IPS-18c (cell line): ENCODE measurements around the gene INCENP.

ENCODE experiments used
- H3K4me3 ChIP-seq: 2 replicates; pipeline ENCODE4 v1.7.0; 2013; ENCODE audit warnings: low read depth, mild to moderate bottlenecking, low read length, moderate library complexity; ENCODE audit not compliant: insufficient read depth
- H3K9me3 ChIP-seq: one replicate; pipeline ENCODE4 v1.6.1; 2013; ENCODE audit warnings: mild to moderate bottlenecking, low read length, moderate library complexity; ENCODE audit not compliant: control insufficient read depth, insufficient read depth

INCENP gene

GRCh38 chr11:62137276-62137861 lies 13.6 kb downstream of the INCENP start:
- Histone ChIP-seq H3K9me3 (no peaks in the 10 kb centered on the region), H3K4me3 (no peak overlapping the region)

DNA sequence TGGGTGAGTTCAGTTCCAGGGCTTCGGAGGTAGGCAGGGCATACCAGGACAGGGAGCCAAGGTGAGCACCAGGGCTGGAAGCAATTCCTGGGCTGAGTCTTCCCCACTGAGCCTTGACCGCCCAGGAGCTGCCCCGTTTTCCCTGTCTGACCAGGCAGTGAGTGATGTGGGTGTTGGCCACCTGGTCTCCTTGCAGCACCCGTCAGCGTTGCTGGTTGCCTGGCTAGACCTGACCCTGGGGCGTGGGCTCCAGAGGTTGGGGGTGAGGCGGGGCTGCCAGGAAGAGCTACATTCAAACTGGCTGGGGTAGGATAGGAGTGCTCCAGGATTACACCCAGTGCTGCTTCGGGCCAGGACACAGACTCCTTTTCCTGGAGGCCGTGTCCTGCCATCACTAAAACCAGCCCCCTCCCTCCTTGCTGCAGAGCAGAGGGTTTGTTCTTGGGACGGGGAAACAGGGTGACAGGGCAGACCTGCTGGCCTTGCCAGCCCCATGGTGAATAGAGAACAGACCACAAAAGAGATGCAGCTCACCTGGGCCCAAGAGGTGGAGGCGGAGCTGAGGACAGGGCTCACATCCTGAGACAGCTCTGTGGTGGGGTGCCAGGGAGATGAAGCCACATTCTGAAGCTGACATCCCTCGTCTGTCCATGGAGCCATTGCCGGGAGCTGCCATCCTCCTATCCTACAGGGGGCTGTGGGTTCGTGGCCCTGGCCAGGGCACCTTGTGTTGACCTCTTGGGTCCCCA lies 14.2 kb downstream of the INCENP start:
- no peak overlapping the region for H3K4me3 ChIP-seq
- no peaks in the 10 kb centered on the region for H3K9me3 ChIP-seq

GRCh38 chr11:62138630-62139425 lies 15.0 kb downstream of the INCENP start:
- Histone ChIP-seq H3K9me3 (no peaks in the 10 kb centered on the region), H3K4me3 (no peak overlapping the region)

DNA sequence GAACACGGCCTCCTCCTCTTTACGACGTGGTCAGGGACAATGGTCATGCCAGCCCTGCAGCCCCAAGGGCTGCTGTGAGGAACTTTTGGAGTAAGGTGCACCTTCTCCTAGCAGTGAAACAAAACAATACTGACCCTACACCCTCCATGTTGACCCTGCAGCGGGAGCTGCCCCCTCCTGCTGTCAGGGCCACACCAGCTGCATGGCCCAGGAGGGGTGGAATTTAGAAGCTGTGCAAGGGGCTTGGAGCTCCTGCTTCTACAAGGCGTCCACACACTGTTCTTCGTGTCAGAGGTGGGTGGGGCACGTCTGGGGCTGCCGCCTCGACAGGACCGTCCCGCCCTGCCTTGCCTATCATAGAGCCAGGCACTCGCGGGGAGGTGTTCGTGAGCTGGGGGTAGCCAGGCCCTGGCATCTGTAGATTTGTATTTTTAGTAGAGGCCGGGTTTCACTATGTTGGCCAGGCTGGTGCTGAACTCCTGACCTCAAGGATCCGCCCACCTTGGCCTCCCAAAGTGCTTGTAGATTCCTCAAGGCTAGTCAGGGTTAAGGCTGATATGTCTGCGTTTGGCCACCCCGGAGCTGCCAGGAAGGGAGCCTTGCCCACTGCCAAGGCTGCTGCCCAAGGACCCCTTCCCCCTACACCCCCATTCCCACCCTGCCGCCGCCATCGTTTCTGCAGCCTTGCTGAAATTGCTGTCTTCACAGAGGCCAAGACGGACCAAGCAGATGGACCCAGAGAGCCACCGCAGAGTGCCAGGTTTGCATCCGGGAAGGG lies 15.9 kb downstream of the INCENP start:
- H3K4me3 ChIP-seq, result no peak overlapping the region
- H3K9me3 ChIP-seq, result no peaks in the 10 kb centered on the region

GRCh38 chr11:62140304-62141110 lies 16.7 kb downstream of the INCENP start:
- no peaks in the 10 kb centered on the region for H3K9me3 ChIP-seq

GRCh38 chr11:62141111-62142042 lies 17.6 kb downstream of the INCENP start:
- Histone ChIP-seq H3K9me3 (no peaks in the 10 kb centered on the region), H3K4me3 (no peak overlapping the region)

More at GRCh38 chr11:62140304-62141110, 16.7 kb downstream of the INCENP start:
- H3K4me3 ChIP-seq, result no peak overlapping the region

DNA sequence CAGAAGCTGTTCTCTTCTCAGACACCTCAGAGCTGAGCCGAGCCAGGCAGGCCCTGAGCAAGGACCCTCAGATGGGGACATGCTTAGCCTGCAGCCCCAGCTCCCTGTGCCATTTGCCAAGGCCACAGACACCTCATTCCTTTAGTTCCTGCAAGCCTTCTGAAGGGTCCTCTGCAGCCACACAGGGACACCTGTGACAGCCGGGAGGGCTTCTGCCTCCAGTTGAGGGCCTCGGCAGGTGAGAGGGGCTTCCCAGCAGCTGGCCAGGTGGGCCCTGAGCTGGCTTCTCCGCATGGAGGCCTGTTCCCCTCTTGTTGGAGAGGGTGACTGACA lies 18.2 kb downstream of the INCENP start:
- Histone ChIP-seq H3K9me3 (no peaks in the 10 kb centered on the region), H3K4me3 (no peak overlapping the region)

- no peak overlapping the region for H3K4me3 ChIP-seq
- H3K9me3 ChIP-seq, result no peaks in the 10 kb centered on the region
Measured at GRCh38 chr11:62142921-62143320, 19.1 kb downstream of the INCENP start.

DNA sequence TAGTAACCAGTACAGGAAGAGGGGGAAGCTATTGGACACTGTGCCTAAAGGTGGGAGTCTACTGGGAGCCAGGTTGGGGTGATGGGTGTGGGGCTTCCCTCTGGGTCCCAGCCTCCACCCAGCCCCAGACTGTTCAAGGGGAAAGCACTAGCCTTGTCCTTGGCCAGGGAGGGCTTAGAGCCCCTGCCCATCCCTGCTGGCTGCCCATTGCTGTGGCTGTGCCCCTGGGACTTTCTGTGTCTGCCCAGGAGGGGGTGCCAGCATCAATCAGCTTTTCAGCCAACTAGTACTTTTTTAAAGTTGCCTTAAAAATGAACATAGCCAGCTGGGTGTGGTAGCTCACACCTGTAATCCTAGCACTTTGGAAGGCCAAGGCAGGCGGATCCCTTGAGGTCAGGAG lies 19.9 kb downstream of the INCENP start:
- no peaks in the 10 kb centered on the region for H3K9me3 ChIP-seq
- no peak overlapping the region for H3K4me3 ChIP-seq

DNA sequence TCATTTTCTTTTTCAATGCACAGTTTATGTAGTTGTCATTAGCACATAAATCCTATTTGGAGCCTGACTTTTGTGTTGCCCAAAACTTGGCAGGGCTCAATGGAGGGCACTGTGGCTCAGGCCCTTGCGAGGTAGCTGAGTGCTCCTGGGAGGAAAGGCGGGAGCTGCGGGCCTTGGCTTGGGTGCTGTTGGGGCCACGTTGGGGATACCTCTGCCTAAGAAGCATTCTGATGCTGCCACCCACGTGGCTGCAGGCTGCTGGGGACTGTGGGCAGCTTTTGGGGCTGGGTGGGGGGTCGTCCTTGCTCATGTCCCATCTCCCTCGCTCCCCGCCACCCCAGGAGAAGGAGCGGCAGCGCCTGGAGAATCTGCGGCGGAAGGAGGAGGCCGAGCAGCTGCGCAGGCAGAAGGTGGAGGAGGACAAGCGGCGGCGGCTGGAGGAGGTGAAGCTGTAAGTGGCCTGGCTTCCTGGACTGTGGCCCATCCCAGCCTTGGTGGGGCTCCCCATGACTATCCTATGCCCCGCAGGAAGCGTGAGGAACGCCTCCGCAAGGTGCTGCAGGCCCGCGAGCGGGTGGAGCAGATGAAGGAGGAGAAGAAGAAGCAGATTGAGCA lies 20.9 kb downstream of the INCENP start:
- H3K9me3 ChIP-seq, result no peaks in the 10 kb centered on the region
- no peak overlapping the region for H3K4me3 ChIP-seq

DNA sequence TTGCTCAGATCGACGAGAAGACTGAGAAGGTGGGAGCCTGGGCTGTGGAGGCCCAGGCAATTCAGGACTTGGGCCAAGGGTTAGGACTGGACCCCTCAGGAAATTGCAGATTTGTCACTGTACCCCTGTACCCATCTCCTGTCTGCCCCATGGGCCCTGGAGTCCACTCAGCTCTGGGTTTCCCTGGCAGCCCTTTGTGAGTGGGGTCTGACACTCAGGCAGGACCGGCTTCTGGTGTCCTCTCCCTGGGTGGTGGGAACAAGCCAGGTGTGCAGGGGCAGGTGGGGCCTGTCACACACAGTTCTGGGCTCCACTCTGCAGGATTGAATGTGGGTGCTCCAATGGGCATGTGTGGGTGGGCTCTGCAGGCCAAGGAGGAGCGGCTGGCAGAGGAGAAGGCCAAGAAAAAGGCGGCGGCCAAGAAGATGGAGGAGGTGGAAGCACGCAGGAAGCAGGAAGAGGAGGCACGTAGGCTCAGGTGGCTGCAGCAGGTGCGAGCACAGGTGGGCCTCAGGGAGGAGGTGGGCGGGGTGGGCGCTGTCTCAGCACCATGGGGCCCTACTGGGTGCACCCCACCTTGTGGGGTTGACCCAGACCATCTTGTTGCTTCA lies 21.6 kb downstream of the INCENP start:
- Histone ChIP-seq H3K9me3 (no peaks in the 10 kb centered on the region), H3K4me3 (no peak overlapping the region)

- no peak overlapping the region for H3K4me3 ChIP-seq
- H3K9me3 ChIP-seq, result no peaks in the 10 kb centered on the region
Measured at GRCh38 chr11:62146476-62147200, 22.8 kb downstream of the INCENP start.

GRCh38 chr11:62147545-62147944 lies 23.7 kb downstream of the INCENP start:
- no peak overlapping the region for H3K4me3 ChIP-seq
- H3K9me3 ChIP-seq, result no peaks in the 10 kb centered on the region

DNA sequence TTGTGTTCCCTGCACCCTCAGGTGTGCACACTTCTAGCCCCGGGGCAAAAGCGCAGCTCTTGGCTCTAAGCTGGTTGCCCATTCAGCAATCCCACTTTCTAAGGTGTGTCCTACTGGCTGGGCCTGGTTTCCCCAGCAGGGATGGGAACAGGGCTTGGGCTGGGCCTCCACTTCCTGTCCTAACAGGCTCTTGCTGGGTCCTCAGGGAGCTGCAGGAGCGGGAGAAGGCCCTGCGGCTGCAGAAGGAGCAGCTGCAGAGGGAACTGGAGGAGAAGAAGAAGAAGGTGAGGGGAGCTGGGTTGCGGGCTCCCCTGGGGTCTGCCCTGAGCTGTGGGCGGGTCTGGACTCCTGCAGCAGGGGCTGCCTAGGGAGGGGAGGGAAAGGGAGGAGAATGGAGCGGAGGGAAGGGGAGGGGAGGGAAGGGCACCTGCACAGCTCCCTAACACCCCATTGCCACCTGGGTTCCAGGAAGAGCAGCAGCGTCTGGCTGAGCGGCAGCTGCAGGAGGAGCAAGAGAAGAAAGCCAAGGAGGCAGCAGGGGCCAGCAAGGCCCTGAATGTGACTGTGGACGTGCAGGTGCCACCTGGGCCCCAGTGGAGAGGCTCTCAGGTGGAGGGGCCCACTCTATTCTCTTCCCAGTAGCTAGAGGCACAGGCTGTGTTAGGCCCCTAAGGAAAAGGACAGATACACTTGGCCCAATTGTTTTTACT lies 24.6 kb downstream of the INCENP start:
- Histone ChIP-seq H3K9me3 (no peaks in the 10 kb centered on the region), H3K4me3 (no peak overlapping the region)
